HL-60 (cell line): ENCODE results near the gene IL4.

Experiments
- CTCF ChIP-seq: IDR thresholded peaks from one replicate; pipeline ENCODE4 v1.5.1; 2011; ENCODE audit warnings: low read length, control low read depth, inconsistent platforms; ENCODE audit not compliant: insufficient read depth
- GABPA ChIP-seq: IDR thresholded peaks from 2 replicates; pipeline ENCODE4 v1.6.1; 2012; ENCODE audit warnings: low read depth
- POLR2AphosphoS5 ChIP-seq: IDR thresholded peaks from 2 replicates; pipeline ENCODE4 v1.6.1; 2012; ENCODE audit warnings: low read depth
- REST ChIP-seq: IDR thresholded peaks from 2 replicates; pipeline ENCODE4 v1.6.1; 2012; ENCODE audit warnings: low read depth; ENCODE audit not compliant: insufficient replicate concordance
- SPI1 ChIP-seq: IDR thresholded peaks from 2 replicates; pipeline ENCODE4 v1.6.1; 2012; ENCODE audit warnings: low read depth, mild to moderate bottlenecking, borderline replicate concordance

- no peak for TF ChIP-seq CTCF
- no peak for TF ChIP-seq POLR2AphosphoS5
- TF ChIP-seq REST = no peak
- TF ChIP-seq GABPA = no peak
- TF ChIP-seq SPI1 = no peak
Observed at GRCh38 chr5:132666310-132667123, 7.3 kb upstream of the IL4 start.
